ENCODE results near the gene AAGAB. TPM values are rescaled to one million over a fixed set of nuclear protein-coding genes. Genes with fewer than 3 reads are reported as not detected.
"Not testable (repeated sequence)": the region's sequence is repeated elsewhere in the genome, so short reads cannot be mapped to it uniquely, and the experiment has no call there.

AAGAB gene
- total RNA-seq, 4 donors from 2014 or later, result 29.4 to 39.2 (median 30.9) TPM

GRCh38 chr15:67157521-67158252, 96.8 kb downstream of the AAGAB start:
- Histone ChIP-seq H3K4me1 (peaks cover 69 to 70% of the 10 kb centered on the region in 2 donors), H3K27ac (peak overlapping the region; percentile 63 to 78 (median 72)), H3K4me3 (no peak overlapping the region), H3K36me3 (no peaks in the 10 kb centered on the region), H3K9me3 (no peaks in the 10 kb centered on the region), H3K27me3 (no peaks in the 10 kb centered on the region)
- DNase-seq, result no peak
- in situ Hi-C loops (cut with MboI; ENCODE audit: low sequenced_read_pairs in 4 of 4), result no loop called here
- ATAC-seq, result peak in 1 of 2 donors; percentile 18
- TF ChIP-seq POLR2A (IDR thresholded peaks at IDR 0.05), result no peak
- TF ChIP-seq, protein P1, sequence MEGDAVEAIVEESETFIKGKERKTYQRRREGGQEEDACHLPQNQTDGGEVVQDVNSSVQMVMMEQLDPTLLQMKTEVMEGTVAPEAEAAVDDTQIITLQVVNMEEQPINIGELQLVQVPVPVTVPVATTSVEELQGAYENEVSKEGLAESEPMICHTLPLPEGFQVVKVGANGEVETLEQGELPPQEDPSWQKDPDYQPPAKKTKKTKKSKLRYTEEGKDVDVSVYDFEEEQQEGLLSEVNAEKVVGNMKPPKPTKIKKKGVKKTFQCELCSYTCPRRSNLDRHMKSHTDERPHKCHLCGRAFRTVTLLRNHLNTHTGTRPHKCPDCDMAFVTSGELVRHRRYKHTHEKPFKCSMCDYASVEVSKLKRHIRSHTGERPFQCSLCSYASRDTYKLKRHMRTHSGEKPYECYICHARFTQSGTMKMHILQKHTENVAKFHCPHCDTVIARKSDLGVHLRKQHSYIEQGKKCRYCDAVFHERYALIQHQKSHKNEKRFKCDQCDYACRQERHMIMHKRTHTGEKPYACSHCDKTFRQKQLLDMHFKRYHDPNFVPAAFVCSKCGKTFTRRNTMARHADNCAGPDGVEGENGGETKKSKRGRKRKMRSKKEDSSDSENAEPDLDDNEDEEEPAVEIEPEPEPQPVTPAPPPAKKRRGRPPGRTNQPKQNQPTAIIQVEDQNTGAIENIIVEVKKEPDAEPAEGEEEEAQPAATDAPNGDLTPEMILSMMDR (IDR thresholded peaks at IDR 0.05 in 4 of 5, conservative IDR thresholded peaks at IDR 0.05 in 1 of 5), result no peak
- intact Hi-C loops (cut with DNase I; ENCODE audit: low total_unique reads), result no loop called here

DNA sequence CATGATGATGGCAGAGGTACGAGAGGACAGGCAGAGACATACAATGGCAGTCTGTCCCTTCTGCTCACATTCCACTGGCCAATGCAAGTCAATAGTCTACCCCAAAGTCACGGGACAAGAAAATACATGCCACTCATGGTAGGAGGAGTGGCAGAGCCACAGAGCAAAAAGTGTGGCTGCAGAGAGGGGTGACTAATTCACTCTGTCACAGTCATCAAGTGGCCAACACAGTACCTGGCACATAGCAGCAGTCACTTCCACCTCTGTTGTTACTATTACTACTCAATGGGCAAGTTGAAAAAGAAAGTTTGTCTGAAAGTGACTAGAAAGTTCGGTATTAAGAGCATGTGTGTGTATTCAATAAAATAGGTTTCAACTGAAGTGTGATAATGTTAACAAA, 97.6 kb downstream of the AAGAB start:
- ATAC-seq (no peak), DNase-seq (no peak)
- Histone ChIP-seq H3K9me3 (no peaks in the 10 kb centered on the region), H3K4me3 (no peak overlapping the region), H3K4me1 (peaks cover 64 to 69% of the 10 kb centered on the region in 2 donors), H3K36me3 (no peaks in the 10 kb centered on the region), H3K27me3 (no peaks in the 10 kb centered on the region), H3K27ac (peak overlapping the region; percentile 63 to 78 (median 72))
- in situ Hi-C loops (cut with MboI; ENCODE audit: low sequenced_read_pairs in 4 of 4) (no loop called here), intact Hi-C loops (cut with DNase I; ENCODE audit: low total_unique reads) (no loop called here)
- no peak for TF ChIP-seq POLR2A (IDR thresholded peaks at IDR 0.05)
- TF ChIP-seq, protein P1 (IDR thresholded peaks at IDR 0.05 in 4 of 5, conservative IDR thresholded peaks at IDR 0.05 in 1 of 5), result no peak

DNA sequence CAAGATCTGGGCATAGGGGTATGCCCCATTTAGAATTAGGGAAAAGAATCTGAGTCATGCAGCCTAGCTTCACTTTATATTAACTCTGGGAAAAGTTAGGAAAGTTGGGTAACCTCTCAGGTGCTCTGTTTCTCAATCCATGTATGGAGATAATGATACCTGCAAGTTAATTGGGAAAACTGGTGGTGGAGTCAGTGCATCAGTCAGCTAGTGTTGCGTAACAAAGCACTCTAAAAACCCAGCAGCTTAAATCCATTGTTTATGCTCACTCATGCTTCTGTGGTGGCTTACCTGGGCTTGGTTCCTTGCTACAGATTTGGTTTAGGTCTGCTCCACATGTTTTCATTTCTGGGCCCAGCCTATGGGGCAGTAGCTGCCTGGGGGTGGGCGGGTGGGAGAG, 98.0 kb downstream of the AAGAB start:
- Histone ChIP-seq H3K4me3 (no peak overlapping the region), H3K27me3 (no peaks in the 10 kb centered on the region), H3K4me1 (peaks cover 60 to 64% of the 10 kb centered on the region in 2 donors), H3K9me3 (no peaks in the 10 kb centered on the region), H3K36me3 (no peaks in the 10 kb centered on the region), H3K27ac (peak overlapping the region in 2 of 4 donors; percentile 76 to 78)
- intact Hi-C loops (cut with DNase I; ENCODE audit: low total_unique reads) (no loop called here), in situ Hi-C loops (cut with MboI; ENCODE audit: low sequenced_read_pairs in 4 of 4) (no loop called here)
- ATAC-seq (no peak), DNase-seq (no peak)
- TF ChIP-seq POLR2A (IDR thresholded peaks at IDR 0.05), result no peak
- TF ChIP-seq, protein P1 (IDR thresholded peaks at IDR 0.05 in 4 of 5, conservative IDR thresholded peaks at IDR 0.05 in 1 of 5), result no peak

DNA sequence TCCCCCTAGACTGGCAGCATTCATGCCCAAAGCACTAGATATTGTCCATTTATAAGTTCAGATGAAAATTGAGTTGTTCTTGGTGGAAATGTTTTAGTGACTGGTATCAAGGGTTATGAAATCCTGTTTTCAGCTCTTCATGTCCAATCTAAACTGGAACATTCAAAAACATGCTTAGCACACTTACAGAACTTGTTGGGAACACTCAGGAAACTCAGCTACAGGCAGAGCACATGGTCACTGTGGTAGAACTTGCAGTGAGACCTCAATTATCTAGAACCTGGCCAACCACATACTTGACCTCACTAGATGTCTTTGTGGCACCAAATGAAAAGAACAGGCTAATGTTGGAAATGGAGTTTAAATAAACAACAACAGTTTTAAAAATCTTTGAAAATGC, 100.2 kb downstream of the AAGAB start:
- Histone ChIP-seq H3K4me3 (no peak overlapping the region), H3K36me3 (no peaks in the 10 kb centered on the region), H3K27me3 (no peaks in the 10 kb centered on the region), H3K4me1 (peaks cover 58 to 70% of the 10 kb centered on the region in 2 donors), H3K9me3 (no peaks in the 10 kb centered on the region), H3K27ac (peak overlapping the region; percentile 25 to 78 (median 66))
- in situ Hi-C loops (cut with MboI; ENCODE audit: low sequenced_read_pairs in 4 of 4), result no loop called here
- intact Hi-C loops (cut with DNase I; ENCODE audit: low total_unique reads), result no loop called here
- ATAC-seq, result peak in 1 of 2 donors; percentile 32
- DNase-seq, result no peak
- TF ChIP-seq, protein P1 (IDR thresholded peaks at IDR 0.05 in 4 of 5, conservative IDR thresholded peaks at IDR 0.05 in 1 of 5), result no peak
- TF ChIP-seq POLR2A (IDR thresholded peaks at IDR 0.05), result no peak

DNA sequence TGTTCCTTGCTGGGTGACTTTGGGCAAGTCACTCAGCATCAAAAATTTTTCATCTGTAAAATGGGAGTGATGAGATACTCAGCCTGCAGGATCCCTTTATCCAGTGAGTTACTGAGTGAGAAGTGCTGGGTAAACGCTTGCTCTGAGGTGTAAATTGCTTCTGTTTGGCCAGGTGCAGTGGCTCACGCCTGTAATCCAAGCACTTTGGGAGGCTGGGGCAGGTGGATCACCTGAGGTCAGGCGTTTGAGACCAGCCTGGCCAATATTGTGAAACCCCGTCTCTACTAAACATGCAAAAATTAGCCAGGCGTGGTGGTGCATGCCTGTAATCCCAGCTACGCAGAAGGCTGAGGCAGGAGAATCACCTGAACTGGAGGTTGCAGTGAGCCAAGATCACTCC, 101.4 kb downstream of the AAGAB start:
- in situ Hi-C loops (cut with MboI; ENCODE audit: low sequenced_read_pairs in 4 of 4); H3K4me3 ChIP-seq; intact Hi-C loops (cut with DNase I; ENCODE audit: low total_unique reads); DNase-seq; H3K9me3 ChIP-seq; H3K27me3 ChIP-seq; ATAC-seq; H3K36me3 ChIP-seq: not testable (repeated sequence)
- Histone ChIP-seq H3K27ac (peak overlapping the region; percentile 6 to 78 (median 66)), H3K4me1 (peaks cover 56 to 70% of the 10 kb centered on the region in 2 donors)
